BJ (cell line): ENCODE results near the gene EHD1. TPM values are rescaled to one million over a fixed set of nuclear protein-coding genes. Genes with fewer than 3 reads are reported as not detected.
A peak's percentile ranks its signal among the peaks of the same experiment; 100 is the strongest.

Experiments used
- CTCF ChIA-PET: fragments of 350-600 bp; formaldehyde crosslinking; extraction: SDS; loops from one replicate; lab custom pipeline; 2021; ENCODE audit warnings: antibody characterized with exemption, inconsistent platforms; lab: Yijun Ruan, JAX
- POLR2A ChIA-PET: fragments of 300-600 bp; sonication (Branson Sonifier 250); formaldehyde crosslinking; extraction: SDS; loops from one replicate; lab custom pipeline; 2021; ENCODE audit warnings: antibody characterized with exemption; lab: Charles Lee
- DNase-seq: peaks from one replicate; pipeline ENCODE4 v3.0.0-alpha.2; 2011; ENCODE audit warnings: low read depth
- H3K27me3 ChIP-seq: 2 replicates; pipeline ENCODE4 v1.6.0; 2011; ENCODE audit warnings: low read length; ENCODE audit not compliant: control insufficient read depth, insufficient read depth
- H3K36me3 ChIP-seq: 2 replicates; pipeline ENCODE4 v1.5.1; 2011; ENCODE audit warnings: low read length; ENCODE audit not compliant: control insufficient read depth, insufficient read depth
- H3K4me3 ChIP-seq: 2 replicates; pipeline ENCODE4 v1.5.1; 2011; ENCODE audit warnings: low read depth, mild to moderate bottlenecking, control low read depth, low read length
- CTCF ChIP-seq: IDR thresholded peaks from 2 replicates; pipeline ENCODE4 v1.5.1; 2011; ENCODE audit warnings: low read depth, mild to moderate bottlenecking, control low read depth, inconsistent platforms, low read length, moderate library complexity; ENCODE audit not compliant: insufficient read depth
- polyA plus RNA-seq: library from polyadenylated mRNA; depleted of rRNA; stranded (reverse); fragments of >200 nt; gene quantifications from 2 replicates; pipeline ENCODE4 v1.2.3, GENCODE V29; 2011

Gene EHD1
- polyA plus RNA-seq, 1 experiment, result 191 TPM

- no peak for TF ChIP-seq CTCF
- ChIA-PET CTCF (no interaction called here), POLR2A (no interaction called here)
- Histone ChIP-seq H3K4me3 (no peak overlapping the region), H3K27me3 (no peaks in the 10 kb centered on the region), H3K36me3 (no peaks in the 10 kb centered on the region)
- DNase-seq, result no peak
Observed at GRCh38 chr11:64814712-64815187, 63.7 kb downstream of the EHD1 start.

GRCh38 chr11:64813826-64814225, 64.6 kb downstream of the EHD1 start:
- POLR2A ChIA-PET, result no interaction called here
- H3K4me3 ChIP-seq, result no peak overlapping the region
- H3K27me3 ChIP-seq, result no peaks in the 10 kb centered on the region
- CTCF ChIA-PET, result no interaction called here
- H3K36me3 ChIP-seq, result no peaks in the 10 kb centered on the region
- no peak for TF ChIP-seq CTCF
- no peak for DNase-seq

- Histone ChIP-seq H3K4me3 (peak overlapping the region; percentile 78), H3K36me3 (peaks cover 10% of the 10 kb centered on the region), H3K27me3 (no peaks in the 10 kb centered on the region)
- ChIA-PET POLR2A (no interaction called here), CTCF (interaction anchor here (0.7 to 2.0 kb wide), 5 partner anchors 9 to 299 kb away, joined by 4 to 8 read pairs (median 4); partner anchors contain the start of gene ARL2)
- no peak for DNase-seq
- TF ChIP-seq CTCF, result no peak
Observed at GRCh38 chr11:64810891-64811272, 67.5 kb downstream of the EHD1 start.

GRCh38 chr11:64810271-64810890, 68.0 kb downstream of the EHD1 start, which contains the start of gene MEN1:
TSS of gene MEN1 (minus strand) at chr11:64810551. CDS start at chr11:64810109, 442 bp downstream.
- H3K36me3 ChIP-seq, result peaks cover 10% of the 10 kb centered on the region
- no peak for TF ChIP-seq CTCF
- CTCF ChIA-PET, result interaction anchor here (0.7 to 2.0 kb wide), 5 partner anchors 10 to 300 kb away, joined by 4 to 8 read pairs (median 4); partner anchors contain the start of gene ARL2
- H3K4me3 ChIP-seq, result peak within 1 kb of the TSS; percentile 78
- peak; percentile 85 for DNase-seq
- no peaks in the 10 kb centered on the region for H3K27me3 ChIP-seq
- POLR2A ChIA-PET, result no interaction called here

GRCh38 chr11:64809781-64810241, 68.6 kb downstream of the EHD1 start:
- no peak for TF ChIP-seq CTCF
- Histone ChIP-seq H3K27me3 (no peaks in the 10 kb centered on the region), H3K4me3 (peak overlapping the region; percentile 78), H3K36me3 (peaks cover 15% of the 10 kb centered on the region)
- ChIA-PET POLR2A (no interaction called here), CTCF (interaction anchor here (1.5 to 2.0 kb wide), 3 partner anchors 38 to 301 kb away, joined by 4 to 8 read pairs (median 4); no protein-coding TSS in a partner anchor)
- DNase-seq, result no peak
